GM13976 (cell line): Measurements from ENCODE around the gene GFPT2.

Experiments used
- DNase-seq: peaks from one replicate; pipeline ENCODE4 v3.0.0; 2012; ENCODE audit warnings: low spot score
- in situ Hi-C: fragments of 300-500 bp; cut with MboI; formaldehyde crosslinking; loops from one replicate; pipeline ENCODE4 v1.12.0; 2022; ENCODE audit warnings: low sequenced_read_pairs, mixed read lengths, inconsistent platforms; ENCODE audit not compliant: unreplicated experiment
- TF ChIP-seq, protein P1 (sequence below): IDR thresholded peaks from 2 replicates; pipeline ENCODE4 v1.5.1; 2012; ENCODE audit warnings: borderline replicate concordance, mild to moderate bottlenecking; ENCODE audit not compliant: insufficient read depth; ENCODE audit errors: extremely low read depth, missing control alignments, control extremely low read depth

The GFPT2 gene

DNA sequence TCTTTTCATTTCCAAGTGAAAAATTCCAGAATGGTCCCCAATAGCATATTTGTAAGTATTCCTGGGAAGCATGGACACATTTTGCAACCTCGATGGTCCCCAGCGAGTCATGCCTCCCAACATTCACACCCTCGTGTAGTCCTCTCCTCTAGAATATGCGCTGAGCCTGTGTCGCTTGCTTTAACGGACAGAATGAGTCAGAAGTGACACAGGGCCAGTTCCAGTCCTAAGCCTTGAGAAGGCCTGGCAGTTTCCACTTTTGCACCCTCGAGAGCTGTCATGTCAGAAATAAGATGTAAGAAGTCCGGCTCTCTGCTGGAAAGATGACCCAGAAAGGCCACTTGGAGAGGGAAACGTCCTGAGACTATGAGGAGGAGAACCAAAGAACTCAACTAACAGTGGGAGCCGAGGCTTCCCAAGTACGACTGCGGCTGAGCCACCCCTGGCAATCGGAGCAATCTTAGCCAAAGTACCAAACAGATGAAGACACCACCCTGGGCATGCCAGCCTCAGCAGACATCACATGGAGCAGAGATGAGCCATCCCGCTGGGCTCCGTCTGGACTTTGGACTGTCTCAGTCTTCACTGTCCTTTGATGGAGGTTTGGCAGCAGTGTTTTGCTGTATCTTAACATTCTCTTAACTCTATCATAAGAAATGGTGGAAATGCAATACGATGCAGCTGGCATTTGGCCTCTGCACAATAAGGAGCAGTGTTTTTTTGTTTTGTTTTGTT, 42.6 kb upstream of the GFPT2 start:
- TF ChIP-seq, protein P1, sequence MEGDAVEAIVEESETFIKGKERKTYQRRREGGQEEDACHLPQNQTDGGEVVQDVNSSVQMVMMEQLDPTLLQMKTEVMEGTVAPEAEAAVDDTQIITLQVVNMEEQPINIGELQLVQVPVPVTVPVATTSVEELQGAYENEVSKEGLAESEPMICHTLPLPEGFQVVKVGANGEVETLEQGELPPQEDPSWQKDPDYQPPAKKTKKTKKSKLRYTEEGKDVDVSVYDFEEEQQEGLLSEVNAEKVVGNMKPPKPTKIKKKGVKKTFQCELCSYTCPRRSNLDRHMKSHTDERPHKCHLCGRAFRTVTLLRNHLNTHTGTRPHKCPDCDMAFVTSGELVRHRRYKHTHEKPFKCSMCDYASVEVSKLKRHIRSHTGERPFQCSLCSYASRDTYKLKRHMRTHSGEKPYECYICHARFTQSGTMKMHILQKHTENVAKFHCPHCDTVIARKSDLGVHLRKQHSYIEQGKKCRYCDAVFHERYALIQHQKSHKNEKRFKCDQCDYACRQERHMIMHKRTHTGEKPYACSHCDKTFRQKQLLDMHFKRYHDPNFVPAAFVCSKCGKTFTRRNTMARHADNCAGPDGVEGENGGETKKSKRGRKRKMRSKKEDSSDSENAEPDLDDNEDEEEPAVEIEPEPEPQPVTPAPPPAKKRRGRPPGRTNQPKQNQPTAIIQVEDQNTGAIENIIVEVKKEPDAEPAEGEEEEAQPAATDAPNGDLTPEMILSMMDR: no peak
- peak; percentile 5 for DNase-seq
- in situ Hi-C loops: no loop called here

DNA sequence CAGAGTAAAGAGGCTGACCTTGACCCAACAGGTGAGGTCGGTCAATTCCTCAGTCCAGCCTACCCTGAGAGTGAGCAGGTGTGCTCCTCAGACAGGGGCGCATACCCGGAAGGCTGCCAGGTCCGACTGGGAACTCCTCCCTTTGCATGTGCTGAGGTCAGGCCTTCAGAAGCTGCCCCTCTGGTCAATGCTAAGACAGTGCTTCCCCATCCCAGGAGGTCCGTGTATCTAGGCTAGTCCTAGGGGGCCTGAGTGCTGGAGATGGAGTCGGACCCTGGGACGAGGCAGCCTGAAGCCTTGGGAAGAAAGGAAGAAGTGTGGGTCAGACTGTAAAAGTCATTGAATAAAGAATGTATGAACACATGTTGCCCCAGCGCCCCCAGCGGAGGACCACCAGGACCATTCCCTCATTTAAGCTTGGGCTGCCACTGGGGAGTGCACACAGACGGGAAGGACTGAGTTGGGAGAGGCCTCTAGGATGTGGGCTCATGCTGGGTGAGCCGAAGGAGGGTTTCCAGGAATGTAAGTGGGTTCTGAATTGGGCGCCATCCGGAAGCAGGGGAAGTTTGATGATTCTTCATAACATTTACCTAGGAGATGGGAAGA, 41.0 kb upstream of the GFPT2 start:
- peak; percentile 5 for DNase-seq
- TF ChIP-seq, protein P1: no peak
- in situ Hi-C loops: no loop called here

DNA sequence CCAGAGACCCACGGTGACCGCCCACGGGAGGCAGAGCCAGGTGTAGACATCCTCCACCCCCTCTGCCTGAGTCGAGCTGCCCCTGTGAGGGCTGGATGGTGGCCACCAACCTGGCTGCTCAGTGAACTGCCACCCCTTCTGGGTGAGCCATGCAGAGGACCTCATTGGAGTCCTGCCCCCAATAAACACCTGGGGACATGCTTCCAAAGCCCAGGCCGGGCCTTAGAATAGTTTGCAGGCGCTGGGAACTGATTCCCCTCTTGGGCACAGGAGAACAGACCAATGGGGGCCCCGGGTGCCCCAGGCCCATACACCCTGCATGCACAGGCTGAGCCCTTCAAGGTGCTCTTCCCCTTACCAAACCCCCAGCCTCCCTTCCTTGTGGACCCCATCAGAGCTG, 38.1 kb upstream of the GFPT2 start:
- DNase-seq: peak; percentile 32
- TF ChIP-seq, protein P1: no peak
- in situ Hi-C loops: no loop called here

DNA sequence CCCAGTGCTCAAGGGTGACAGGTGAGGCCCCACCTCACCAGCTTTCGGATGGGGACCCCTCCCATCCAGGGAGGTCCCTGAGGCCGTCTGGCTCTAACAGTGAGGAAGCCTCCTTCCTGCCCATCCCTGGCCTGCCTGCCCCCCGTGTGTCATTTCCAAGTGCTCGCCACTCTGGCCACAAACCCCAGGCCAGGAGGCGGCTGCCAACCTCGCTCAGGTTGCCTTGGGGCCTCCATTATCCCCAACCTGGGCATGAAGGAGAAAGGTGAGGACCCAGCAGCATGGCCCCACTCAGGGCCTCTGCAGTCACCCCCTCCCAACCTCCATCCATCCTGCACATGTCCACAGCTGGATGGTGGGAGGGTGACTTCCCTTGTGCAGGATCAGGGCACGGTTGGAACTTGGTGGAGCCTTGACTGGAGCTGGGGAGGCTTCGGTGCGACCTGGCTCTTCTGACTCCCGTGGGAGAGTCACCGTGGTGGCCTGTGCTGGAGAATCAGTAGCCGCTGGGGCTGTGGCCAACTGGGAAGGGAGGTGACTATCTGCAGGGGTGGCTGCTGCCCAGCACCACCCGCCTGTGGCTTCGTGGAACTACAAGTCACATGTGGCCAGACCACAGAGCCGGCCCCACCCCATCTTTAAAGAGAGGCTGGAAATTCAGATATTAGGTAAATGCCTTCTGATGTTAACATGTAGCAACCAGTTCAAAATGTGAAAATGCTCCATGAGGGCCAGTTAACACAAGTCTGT, 37.5 kb upstream of the GFPT2 start:
- TF ChIP-seq, protein P1: no peak
- in situ Hi-C loops: no loop called here
- DNase-seq: peak; percentile 18

DNA sequence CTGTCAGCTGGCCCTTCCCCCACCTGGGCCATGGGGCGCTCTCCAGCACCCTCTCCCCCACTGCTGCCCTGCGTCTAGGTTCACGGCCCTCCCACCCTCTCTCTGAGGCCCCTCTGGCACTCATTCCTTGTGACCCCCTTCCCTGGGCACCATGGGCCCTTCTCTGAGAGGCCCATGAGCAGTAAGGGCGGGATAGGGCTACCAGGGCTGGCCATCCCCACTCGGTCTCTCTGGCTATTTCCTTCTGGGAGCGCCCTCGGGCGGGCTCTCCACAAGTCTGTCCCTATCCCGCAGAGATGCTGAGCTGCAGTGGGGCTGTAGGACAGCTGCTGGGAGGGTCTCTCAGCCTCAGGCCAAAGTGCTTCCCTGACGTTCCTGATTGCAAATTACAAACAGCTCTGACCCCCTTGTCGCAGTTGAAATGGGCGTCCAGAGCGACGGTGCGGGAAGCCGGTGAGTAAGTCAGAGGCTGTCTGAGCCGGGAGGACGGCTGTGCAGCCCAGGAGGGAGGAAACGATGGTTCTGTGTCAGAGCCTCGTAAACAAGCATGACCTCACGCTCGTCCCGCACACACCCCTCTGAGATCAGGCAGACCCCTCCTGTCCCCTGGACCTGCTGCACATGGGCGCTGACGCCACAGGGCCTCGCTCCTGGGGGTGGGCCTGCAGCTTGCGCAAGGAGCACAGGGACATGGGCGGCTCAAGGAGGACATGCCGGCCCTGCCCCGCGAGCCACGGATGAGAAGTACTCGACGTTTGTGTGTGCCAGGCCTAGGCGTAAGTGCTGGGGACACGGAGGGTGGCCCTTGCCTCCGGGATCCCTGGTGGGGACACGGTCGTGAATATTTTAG, 36.3 kb upstream of the GFPT2 start:
- TF ChIP-seq, protein P1: no peak

DNA sequence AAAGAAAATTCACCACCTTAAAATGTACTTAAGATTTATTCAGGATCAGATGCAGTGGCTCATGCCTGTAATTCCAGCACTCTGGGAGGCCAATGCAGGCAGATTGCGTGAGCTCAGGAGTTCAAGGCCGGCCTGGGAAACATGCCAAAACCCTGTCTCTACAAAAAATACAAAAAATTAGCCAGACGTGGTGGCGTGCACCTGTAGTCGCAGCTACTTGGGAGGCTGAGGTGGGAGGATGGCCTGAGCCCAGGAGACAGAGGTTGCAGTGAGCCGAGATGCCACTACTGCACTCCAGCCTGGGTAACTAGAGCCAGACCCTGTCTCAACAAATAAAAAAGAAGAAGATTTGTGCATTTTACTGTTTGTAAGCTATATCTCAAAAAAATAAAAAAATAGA, 34.7 kb upstream of the GFPT2 start:
- in situ Hi-C loops: no loop called here
- DNase-seq: no peak
- TF ChIP-seq, protein P1: no peak

More for the DNA sequence above, 36.3 kb upstream of the GFPT2 start:
- no peak for DNase-seq
- in situ Hi-C loops: no loop called here
